Measurements from ENCODE around the gene COL17A1.

- TF ChIP-seq CTCF (IDR thresholded peaks at IDR 0.05; ENCODE audit: low read depth, low read length): no peak
- no peak for TF ChIP-seq EZH2phosphoT487 (IDR thresholded peaks at IDR 0.05; ENCODE audit: low read depth)
These were observed 51.1 kb downstream of the COL17A1 start for GRCh38 chr10:104034401-104035193.

Measured in OCI-LY3 (cell line).